Upper lobe of left lung (tissue), 4 donors: ENCODE results near the gene EFNB2.

Experiments
- EP300 ChIP-seq, 4 donors: sonication (generic); formaldehyde crosslinking; IDR thresholded peaks; one replicate each; pipeline ENCODE4 v1.5.1; 2017; ENCODE audit warnings: antibody characterized with exemption in 4 of 4, control low read depth in 2 of 4
- POLR2A ChIP-seq, 4 donors: fragments of 450-650 bp; IDR thresholded peaks; one replicate each; pipeline ENCODE4 v1.5.1; 2016 to 2017; ENCODE audit warnings: antibody characterized with exemption in 4 of 4, mild to moderate bottlenecking in 2 of 4
- TF ChIP-seq, protein P1 (sequence below), 6 experiments: fragments of 450-650 bp in 4 of 6; fragments of 200-600 bp in 2 of 6; sonication (generic) in 2 of 6; IDR thresholded peaks; one replicate each; pipeline ENCODE4 v1.5.1; 2016 to 2019; ENCODE audit warnings: antibody characterized with exemption in 6 of 6

DNA sequence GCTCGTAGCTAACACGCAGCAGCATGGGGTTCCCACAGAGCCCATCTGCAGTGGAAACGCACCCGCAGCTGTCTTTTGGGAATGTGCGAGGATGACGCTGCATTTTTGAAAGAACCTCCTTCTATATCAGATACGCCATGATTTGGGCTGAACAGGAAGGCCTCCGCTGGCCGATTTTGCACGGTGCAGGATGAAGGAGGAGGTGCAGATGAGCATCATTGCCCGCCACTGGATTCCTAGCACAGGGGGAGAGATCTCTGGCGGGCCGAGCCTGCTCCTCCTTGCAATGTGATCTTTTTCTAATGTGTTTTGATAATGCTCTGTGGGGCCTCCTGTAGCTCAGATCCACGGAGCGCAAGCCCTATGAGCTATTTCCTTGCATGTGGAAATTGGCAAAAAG lies 55.5 kb downstream of the EFNB2 start:
- TF ChIP-seq, protein P1, sequence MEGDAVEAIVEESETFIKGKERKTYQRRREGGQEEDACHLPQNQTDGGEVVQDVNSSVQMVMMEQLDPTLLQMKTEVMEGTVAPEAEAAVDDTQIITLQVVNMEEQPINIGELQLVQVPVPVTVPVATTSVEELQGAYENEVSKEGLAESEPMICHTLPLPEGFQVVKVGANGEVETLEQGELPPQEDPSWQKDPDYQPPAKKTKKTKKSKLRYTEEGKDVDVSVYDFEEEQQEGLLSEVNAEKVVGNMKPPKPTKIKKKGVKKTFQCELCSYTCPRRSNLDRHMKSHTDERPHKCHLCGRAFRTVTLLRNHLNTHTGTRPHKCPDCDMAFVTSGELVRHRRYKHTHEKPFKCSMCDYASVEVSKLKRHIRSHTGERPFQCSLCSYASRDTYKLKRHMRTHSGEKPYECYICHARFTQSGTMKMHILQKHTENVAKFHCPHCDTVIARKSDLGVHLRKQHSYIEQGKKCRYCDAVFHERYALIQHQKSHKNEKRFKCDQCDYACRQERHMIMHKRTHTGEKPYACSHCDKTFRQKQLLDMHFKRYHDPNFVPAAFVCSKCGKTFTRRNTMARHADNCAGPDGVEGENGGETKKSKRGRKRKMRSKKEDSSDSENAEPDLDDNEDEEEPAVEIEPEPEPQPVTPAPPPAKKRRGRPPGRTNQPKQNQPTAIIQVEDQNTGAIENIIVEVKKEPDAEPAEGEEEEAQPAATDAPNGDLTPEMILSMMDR (IDR thresholded peaks at IDR 0.05) = no peak
- TF ChIP-seq POLR2A (IDR thresholded peaks at IDR 0.05) = no peak
- no peak for TF ChIP-seq EP300 (IDR thresholded peaks at IDR 0.05)
